H1 (cell line): ENCODE results near the gene KCNAB3. TPM values are rescaled to one million over a fixed set of nuclear protein-coding genes. Genes with fewer than 3 reads are reported as not detected.

Source experiments
- CTCF ChIA-PET: fragments of 300-600 bp; sonication (Branson Sonifier 250); formaldehyde crosslinking; loops from one replicate; lab custom pipeline; 2021; ENCODE audit not compliant: partially characterized antibody; lab: Charles Lee
- POLR2A ChIA-PET: fragments of 300-600 bp; sonication (Branson Sonifier 250); formaldehyde crosslinking; loops from one replicate; lab custom pipeline; 2021; ENCODE audit warnings: inconsistent platforms; ENCODE audit not compliant: partially characterized antibody; lab: Charles Lee
- DNase-seq, 2 experiments: peaks; one replicate each; pipeline versions ENCODE4 v3.0.0 to v3.0.0-alpha.2; 2010 to 2022; ENCODE audit warnings: low spot score in 2 of 2, low read depth in 1 of 2, mixed read lengths in 1 of 2
- FAIRE-seq: peaks from 2 replicates; lab custom pipeline; 2011; peaks lifted over from hg19 to GRCh38; lab: Jason Lieb, UNC
- H2AFZ ChIP-seq: 2 replicates; pipeline ENCODE4 v1.8.1; 2012; ENCODE audit warnings: low read length, inconsistent platforms
- H2AK5ac ChIP-seq: 2 replicates; pipeline ENCODE4 v1.6.1; 2013; ENCODE audit warnings: low read depth, low read length
- H2BK120ac ChIP-seq: replicated peaks from 2 replicates; pipeline ENCODE3; 2013; ENCODE audit warnings: low read depth, low read length, inconsistent platforms
- H2BK12ac ChIP-seq: 2 replicates; pipeline ENCODE4 v1.6.1; 2013; ENCODE audit warnings: low read depth, low read length
- H2BK15ac ChIP-seq: 2 replicates; pipeline ENCODE4 v1.6.1; 2013; ENCODE audit warnings: low read length
- H2BK20ac ChIP-seq: 2 replicates; pipeline ENCODE4 v1.6.1; 2013; ENCODE audit warnings: low read length
- H2BK5ac ChIP-seq: 2 replicates; pipeline ENCODE4 v1.6.1; 2013; ENCODE audit warnings: low read depth, low read length
- H3K14ac ChIP-seq: 2 replicates; pipeline ENCODE4 v1.6.1; 2013; ENCODE audit warnings: inconsistent platforms; ENCODE audit not compliant: insufficient read length
- H3K18ac ChIP-seq: 2 replicates; pipeline ENCODE4 v1.6.1; 2013; ENCODE audit warnings: low read length; ENCODE audit errors: extremely low read depth
- H3K23ac ChIP-seq: 2 replicates; pipeline ENCODE4 v1.6.1; 2013; ENCODE audit warnings: inconsistent platforms; ENCODE audit not compliant: insufficient read length
- H3K23me2 ChIP-seq: 2 replicates; pipeline ENCODE4 v1.6.1; 2013; ENCODE audit warnings: low read depth, low read length
- H3K27ac ChIP-seq: 2 replicates; pipeline ENCODE4 v1.6.1; 2011; ENCODE audit warnings: low read depth, low read length, inconsistent platforms
- H3K27me3 ChIP-seq, 4 experiments: replicated peaks in 1 of 4; 1 replicate in 1 of 4; 2 replicates in 3 of 4; pipeline versions ENCODE4 v1.6.1 to v1.8.1; 2011 to 2013; ENCODE audit warnings: low read length in 3 of 4, mild to moderate bottlenecking in 3 of 4, inconsistent platforms in 2 of 4, mixed read lengths in 2 of 4, moderate library complexity in 1 of 4; ENCODE audit not compliant: control insufficient read depth in 3 of 4, insufficient read depth in 3 of 4; ENCODE audit errors: extremely low read depth in 1 of 4
- H3K36me3 ChIP-seq, 4 experiments: 2 replicates each; pipeline versions ENCODE4 v1.6.1 to v1.8.1; 2011 to 2013; ENCODE audit warnings: mild to moderate bottlenecking in 4 of 4, low read length in 3 of 4, moderate library complexity in 2 of 4, control low read depth in 1 of 4, inconsistent platforms in 1 of 4; ENCODE audit not compliant: insufficient read depth in 4 of 4, control insufficient read depth in 2 of 4
- H3K4ac ChIP-seq: replicated peaks from 2 replicates; pipeline ENCODE3; 2013; ENCODE audit warnings: low read length, low read depth, mixed read lengths, inconsistent platforms; ENCODE audit not compliant: insufficient read length
- H3K4me1 ChIP-seq, 4 experiments: replicated peaks in 1 of 4; 1 replicate in 1 of 4; 2 replicates in 3 of 4; pipeline versions ENCODE4 v1.6.1 to v1.8.1; 2011 to 2013; ENCODE audit warnings: low read length in 3 of 4, inconsistent platforms in 2 of 4, mixed read lengths in 1 of 4; ENCODE audit not compliant: insufficient read depth in 4 of 4, control insufficient read depth in 3 of 4
- H3K4me2 ChIP-seq, 2 experiments: 2 replicates each; pipeline versions ENCODE4 v1.6.1 to v1.8.1; 2011 to 2013; ENCODE audit warnings: low read depth in 2 of 2, low read length in 2 of 2, control low read depth in 1 of 2, inconsistent platforms in 1 of 2, mild to moderate bottlenecking in 1 of 2; ENCODE audit not compliant: insufficient read depth in 1 of 2
- H3K4me3 ChIP-seq, 4 experiments: fragments of 200-600, 300-600 bp in 1 of 4; sonication (generic), shearing (Covaris generic), sonication (Bioruptor Twin) in 1 of 4; 2 replicates each; pipeline versions ENCODE4 v1.5.1 to v1.8.1; 2011 to 2016; ENCODE audit warnings: low read length in 4 of 4, low read depth in 3 of 4, control low read depth in 2 of 4, inconsistent platforms in 2 of 4, mild to moderate bottlenecking in 2 of 4, mixed read lengths in 1 of 4, moderate library complexity in 1 of 4; ENCODE audit not compliant: insufficient read depth in 2 of 4; ENCODE audit errors: extremely low read depth in 1 of 4
- H3K56ac ChIP-seq: replicated peaks from 2 replicates; pipeline ENCODE3; 2013; ENCODE audit warnings: low read depth, mild to moderate bottlenecking, mixed read lengths, low read length, inconsistent platforms; ENCODE audit not compliant: insufficient read length
- H3K79me1 ChIP-seq: 2 replicates; pipeline ENCODE4 v1.6.1; 2013; ENCODE audit warnings: low read depth, low read length, control low read depth
- H3K79me2 ChIP-seq, 2 experiments: 2 replicates each; pipeline versions ENCODE4 v1.6.1 to v1.8.1; 2012 to 2013; ENCODE audit warnings: low read length in 2 of 2, mild to moderate bottlenecking in 2 of 2, inconsistent platforms in 1 of 2; ENCODE audit not compliant: insufficient read depth in 2 of 2, control insufficient read depth in 1 of 2
- H3K9ac ChIP-seq, 4 experiments: replicated peaks in 1 of 4; 1 replicate in 1 of 4; 2 replicates in 3 of 4; pipeline versions ENCODE4 v1.6.1 to v1.8.1; 2011 to 2013; ENCODE audit warnings: low read depth in 3 of 4, low read length in 3 of 4, control low read depth in 2 of 4, mild to moderate bottlenecking in 2 of 4, moderate library complexity in 2 of 4, inconsistent platforms in 1 of 4; ENCODE audit errors: extremely low read depth in 1 of 4
- H3K9me3 ChIP-seq, 2 experiments: 2 replicates each; pipeline versions ENCODE4 v1.6.1 to v1.8.1; 2012 to 2013; ENCODE audit warnings: mild to moderate bottlenecking in 2 of 2, moderate library complexity in 2 of 2, control low read depth in 1 of 2, inconsistent platforms in 1 of 2, low read depth in 1 of 2, low read length in 1 of 2, mixed read lengths in 1 of 2; ENCODE audit not compliant: insufficient read depth in 2 of 2
- H4K20me1 ChIP-seq, 2 experiments: replicated peaks in 1 of 2; 2 replicates each; pipeline versions ENCODE3 to v1.8.1; 2011 to 2013; ENCODE audit warnings: inconsistent platforms in 2 of 2, low read length in 2 of 2, mild to moderate bottlenecking in 1 of 2; ENCODE audit not compliant: insufficient read depth in 2 of 2, control insufficient read depth in 1 of 2
- H4K5ac ChIP-seq: 2 replicates; pipeline ENCODE4 v1.6.1; 2013; ENCODE audit warnings: low read length, low read depth, mixed read lengths, inconsistent platforms; ENCODE audit not compliant: insufficient read length
- H4K8ac ChIP-seq: 2 replicates; pipeline ENCODE4 v1.8.0; 2013; ENCODE audit warnings: mild to moderate bottlenecking, moderate library complexity, low read length, inconsistent platforms; ENCODE audit not compliant: insufficient read depth; ENCODE audit errors: extremely low read depth
- H4K91ac ChIP-seq: replicated peaks from 2 replicates; pipeline ENCODE3; 2013; ENCODE audit warnings: low read length, mixed read lengths, inconsistent platforms; ENCODE audit not compliant: insufficient read length
- CHD1 ChIP-seq: IDR thresholded peaks from 2 replicates; pipeline ENCODE4 v1.6.1; 2012; ENCODE audit warnings: low read depth, low read length, improper control_type of control experiment
- EP300 ChIP-seq, 2 experiments: IDR thresholded peaks; 1 replicate in 1 of 2; 2 replicates in 1 of 2; pipeline ENCODE4 v1.6.1; 2011 to 2012; ENCODE audit warnings: low read depth in 2 of 2, low read length in 2 of 2, mild to moderate bottlenecking in 2 of 2, borderline replicate concordance in 1 of 2, inconsistent platforms in 1 of 2, moderate library complexity in 1 of 2
- MAX ChIP-seq: IDR thresholded peaks from 2 replicates; pipeline ENCODE4 v1.6.1; 2012; ENCODE audit warnings: inconsistent platforms
- NRF1 ChIP-seq: IDR thresholded peaks from 2 replicates; pipeline ENCODE4 v1.6.1; 2011; ENCODE audit warnings: mild to moderate bottlenecking, low read depth, low read length, improper control_type of control experiment
- RNF2 ChIP-seq: fragments of 200-900, 300-1000 bp; sonication (generic); IDR thresholded peaks from 2 replicates; pipeline ENCODE4 v1.7.1; 2016; ENCODE audit warnings: borderline replicate concordance, low read depth, mild to moderate bottlenecking, antibody characterized with exemption, low read length; ENCODE audit not compliant: poor library complexity, severe bottlenecking; ENCODE audit errors: missing control alignments
- RXRA ChIP-seq: IDR thresholded peaks from 2 replicates; pipeline ENCODE4 v1.6.1; 2011; ENCODE audit warnings: low read depth, mild to moderate bottlenecking, low read length, moderate library complexity; ENCODE audit not compliant: insufficient read depth
- SIN3A ChIP-seq, 2 experiments: IDR thresholded peaks in 1 of 2; conservative IDR thresholded peaks in 1 of 2; 2 replicates each; pipeline ENCODE4 v1.6.1; 2011 to 2012; ENCODE audit warnings: low read length in 2 of 2, improper control_type of control experiment in 1 of 2, low read depth in 1 of 2, mild to moderate bottlenecking in 1 of 2
- SP2 ChIP-seq: IDR thresholded peaks from 2 replicates; pipeline ENCODE4 v1.6.1; 2012; ENCODE audit warnings: mild to moderate bottlenecking, low read length, inconsistent platforms
- SUZ12 ChIP-seq: fragments of 200-600 bp; sonication (generic); IDR thresholded peaks from 2 replicates; pipeline ENCODE4 v1.6.1; 2012; ENCODE audit warnings: mild to moderate bottlenecking, inconsistent platforms, low read length, moderate library complexity, mixed read lengths
- TBP ChIP-seq: IDR thresholded peaks from 2 replicates; pipeline ENCODE4 v1.6.1; 2011; ENCODE audit warnings: low read depth, low read length, improper control_type of control experiment
- YY1 ChIP-seq: IDR thresholded peaks from 2 replicates; pipeline ENCODE4 v1.6.1; 2011; ENCODE audit warnings: low read depth, mild to moderate bottlenecking, low read length
- WGBS, 2 experiments: shearing (Covaris generic) in 1 of 2; methylation state at CpG; one replicate each; pipeline versions ENCODE4 v1.1.6 to v1.1.7; 2013 to 2015; ENCODE audit warnings: low lambda C conversion rate in 2 of 2, mixed read lengths in 2 of 2, inconsistent platforms in 1 of 2, low coverage in 1 of 2, missing lambda C conversion rate in 1 of 2; ENCODE audit not compliant: insufficient replicate concordance in 2 of 2, insufficient coverage in 1 of 2, insufficient read length in 1 of 2; ENCODE audit errors: extremely low coverage in 1 of 2, missing lambda C conversion rate in 1 of 2; 5-methylcytosine and 5-hydroxymethylcytosine counted together
- polyA plus RNA-seq, 7 experiments: library from polyadenylated mRNA; depleted of rRNA in 3 of 7; stranded (reverse) in 5 of 7; unstranded in 2 of 7; fragments of >200 nt in 5 of 7; fragments of 200-250 nt in 2 of 7; gene quantifications; 1 replicate in 5 of 7; 2 replicates in 1 of 7; 4 replicates in 1 of 7; pipeline versions ENCODE4 v1.2.1 to v1.2.3, GENCODE V29; 2011 to 2013; ENCODE audit warnings: missing spikeins in 2 of 7, mixed read lengths in 2 of 7
- total RNA-seq: library from RNA; stranded (reverse); fragmentation: NEBNext Ultra II Directional; extraction: Animal tissue kit (Norgen Biotek cat#: 25700); gene quantifications from 2 replicates; pipeline ENCODE4 v1.2.1, GENCODE V29; 2021

Gene KCNAB3
- total and polyA plus RNA-seq, 2 of the 8 experiments (the other 6 are each of a cell fraction or from before 2014, with no cell fraction given), result 1.7 to 2.4 TPM

DNA sequence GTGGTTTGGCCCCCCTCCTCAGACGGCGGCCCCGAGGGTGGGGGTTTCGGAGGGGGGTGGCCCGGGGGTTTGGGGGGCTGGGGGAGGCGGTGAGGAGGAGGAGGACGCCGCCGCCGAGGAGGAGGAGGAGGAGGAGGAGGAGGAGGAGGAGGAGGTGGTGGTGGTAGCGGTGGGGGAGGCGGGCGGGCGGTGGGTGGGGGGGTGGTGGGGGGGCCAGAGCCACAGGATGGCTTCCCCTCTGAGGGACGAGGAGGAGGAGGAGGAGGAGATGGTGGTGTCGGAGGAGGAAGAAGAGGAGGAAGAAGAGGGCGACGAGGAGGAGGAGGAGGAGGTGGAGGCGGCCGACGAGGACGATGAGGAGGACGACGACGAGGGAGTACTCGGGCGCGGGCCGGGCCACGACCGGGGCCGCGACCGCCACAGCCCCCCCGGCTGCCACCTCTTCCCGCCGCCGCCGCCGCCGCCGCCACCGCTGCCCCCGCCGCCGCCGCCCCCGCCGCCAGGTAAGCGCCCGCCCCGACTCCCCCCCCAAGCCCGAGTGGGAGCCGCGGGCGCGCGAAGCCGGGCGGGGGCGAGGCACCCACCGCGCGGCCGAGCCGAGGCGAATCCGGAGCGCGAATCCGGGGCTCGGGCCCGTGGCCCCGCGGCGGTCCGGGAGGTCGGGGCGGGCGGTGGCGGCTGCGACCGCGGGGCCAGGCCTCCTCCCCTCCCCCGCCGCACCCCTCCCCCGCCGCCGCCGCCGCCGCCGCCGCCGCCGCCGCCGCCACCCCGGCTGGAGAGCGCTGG, 44.9 kb downstream of the KCNAB3 start:
- Histone ChIP-seq H2BK15ac (no peak overlapping the region), H2BK12ac (no peak overlapping the region), H3K9ac (peak overlapping the region in 1 of 4 experiments; percentile 30; a peak in 1 of 7 replicates), H2AFZ (no peak overlapping the region), H2BK20ac (no peak overlapping the region), H3K23ac (no peak overlapping the region), H2BK5ac (no peak overlapping the region), H2AK5ac (no peak overlapping the region), H4K20me1 (no peaks in the 10 kb centered on the region), H2BK120ac (no peak overlapping the region), H4K5ac (no peak overlapping the region), H4K91ac (no peak overlapping the region), H4K8ac (no peak overlapping the region), H3K18ac (no peak overlapping the region; the same call in 1 of the 2 replicates), H3K4ac (no peak overlapping the region), H3K56ac (no peak overlapping the region), H3K27ac (no peak overlapping the region), H3K4me1 (peaks cover 7 to 30% (median 17%) of the 10 kb centered on the region in 4 experiments), H3K4me2 (peak overlapping the region; percentile 82 to 100; a peak in 3 of 4 replicates), H3K14ac (no peak overlapping the region), H3K36me3 (peaks cover 3 to 6% (median 4%) of the 10 kb centered on the region in 4 experiments; a peak in 5 of 8 replicates), H3K27me3 (peaks cover 0 to 10% (median 3%) of the 10 kb centered on the region in 4 experiments; a peak in 3 of 7 replicates), H3K9me3 (no peaks in the 10 kb centered on the region), H3K79me2 (no peaks in the 10 kb centered on the region), H3K23me2 (peaks cover 24% of the 10 kb centered on the region), H3K4me3 (peak overlapping the region; percentile 17 to 83 (median 39); a peak in 6 of 8 replicates), H3K79me1 (no peaks in the 10 kb centered on the region)
- TF ChIP-seq RNF2, result no peak
- TF ChIP-seq SP2, result no peak
- TF ChIP-seq TBP, result no peak
- no peak for TF ChIP-seq SIN3A (conservative IDR thresholded peaks at IDR 0.05 in 1 of 2, IDR thresholded peaks at IDR 0.05 in 1 of 2; ENCODE audit: low read depth in 1 of 2, low read length in 2 of 2)
- no peak for TF ChIP-seq MAX
- TF ChIP-seq CHD1, result no peak
- TF ChIP-seq SUZ12, result no peak
- no peak for TF ChIP-seq YY1
- no peak for TF ChIP-seq RXRA
- no peak for TF ChIP-seq EP300 (IDR thresholded peaks at IDR 0.05; ENCODE audit: borderline replicate concordance in 1 of 2, low read depth in 2 of 2, low read length in 2 of 2)
- no peak for TF ChIP-seq NRF1
- no CpG with 5 or more reads among the region's 100 CpGs for WGBS, 2 experiments
- no peak for FAIRE-seq
- POLR2A ChIA-PET, result interaction anchor here (0.6 to 1.7 kb wide), 2 partner anchors 16 to 96 kb away, joined by 3 to 6 read pairs; no protein-coding TSS in a partner anchor
- CTCF ChIA-PET, result no interaction called here
- DNase-seq, result no peak
